K562 (cell line): ENCODE results near the gene DNAJB11. TPM values are rescaled to one million over a fixed set of nuclear protein-coding genes. Genes with fewer than 3 reads are reported as not detected.

ENCODE experiments used
- ATAC-seq: fragments of 200-7000 bp; cut with Tn5 transposase; 3 replicates; pipeline ENCODE4 v1.9.1; 2020; ENCODE audit warnings: moderate library complexity
- BruUV-seq: library from RNA; stranded (reverse); fragments of 400-500 nt; replicated peaks from 2 replicates; lab custom pipeline; 2021; lab: Mats Ljungman, UMichigan
- CTCF ChIA-PET: fragments of 300-600 bp; formaldehyde crosslinking; extraction: SDS; loops from one replicate; lab custom pipeline; 2021; ENCODE audit warnings: low intra/inter-chr PET ratio; lab: Yijun Ruan, JAX
- POLR2A ChIA-PET: fragments of 300-600, 350-650 bp; sonication (Branson Sonifier 250); formaldehyde crosslinking; extraction: SDS; loops from one replicate; lab custom pipeline; 2021; ENCODE audit warnings: antibody characterized with exemption, inconsistent platforms; lab: Yijun Ruan, JAX
- DNase-seq, 4 experiments: peaks; one replicate each; pipeline versions ENCODE4 v3.0.0 to v3.0.0-alpha.2; 2011 to 2018; ENCODE audit warnings: low spot score in 3 of 4, mixed read lengths in 3 of 4; ENCODE audit errors: extremely low read depth in 1 of 4
- FAIRE-seq: peaks from 2 replicates; lab custom pipeline; 2011; peaks lifted over from hg19 to GRCh38; lab: Jason Lieb, UNC
- H2AFZ ChIP-seq: 2 replicates; pipeline ENCODE4 v1.6.0; 2011; ENCODE audit warnings: low read depth, low read length, control low read depth, inconsistent platforms
- H3K27ac ChIP-seq: fragments of 200-600 bp; 3 replicates; pipeline ENCODE4 v1.8.0; 2011; ENCODE audit warnings: low read depth, mild to moderate bottlenecking, control low read depth, inconsistent platforms, low read length, moderate library complexity, mixed read lengths; ENCODE audit errors: extremely low read depth
- H3K27me3 ChIP-seq, 2 experiments: fragments of 300-600 bp in 1 of 2; 2 replicates in 1 of 2; 3 replicates in 1 of 2; pipeline versions ENCODE4 v1.6.0 to v1.8.0; 2011; ENCODE audit warnings: inconsistent platforms in 2 of 2, low read length in 2 of 2, mild to moderate bottlenecking in 1 of 2, mixed read lengths in 1 of 2, moderate library complexity in 1 of 2; ENCODE audit not compliant: control insufficient read depth in 2 of 2, insufficient read depth in 2 of 2
- H3K36me3 ChIP-seq: fragments of 300-600 bp; 3 replicates; pipeline ENCODE4 v1.8.0; 2011; ENCODE audit warnings: mild to moderate bottlenecking, low read length, inconsistent platforms; ENCODE audit not compliant: control insufficient read depth, insufficient read depth
- H3K4me1 ChIP-seq, 2 experiments: fragments of 200-600 bp in 1 of 2; replicated peaks in 1 of 2; 2 replicates in 1 of 2; 3 replicates in 1 of 2; pipeline versions ENCODE4 v1.5.1 to v1.8.0; 2011; ENCODE audit warnings: inconsistent platforms in 2 of 2, low read length in 2 of 2, mild to moderate bottlenecking in 1 of 2, mixed read lengths in 1 of 2, moderate library complexity in 1 of 2; ENCODE audit not compliant: control insufficient read depth in 2 of 2, insufficient read depth in 2 of 2
- H3K4me2 ChIP-seq: 2 replicates; pipeline ENCODE4 v1.6.1; 2011; ENCODE audit warnings: low read length, control low read depth, inconsistent platforms, mixed read lengths; ENCODE audit not compliant: insufficient read depth
- H3K4me3 ChIP-seq: fragments of 200-600 bp; sonication (generic), shearing (Covaris generic); 2 replicates; pipeline ENCODE4 v1.5.1; 2016; ENCODE audit warnings: control low read depth, inconsistent platforms
- H3K79me2 ChIP-seq: fragments of 200-600 bp; 3 replicates; pipeline ENCODE4 v1.8.0; 2011; ENCODE audit warnings: low read length, inconsistent platforms; ENCODE audit not compliant: control insufficient read depth, insufficient read depth
- H3K9ac ChIP-seq, 2 experiments: 2 replicates each; pipeline versions ENCODE4 v1.6.0 to v1.6.1; 2011; ENCODE audit warnings: low read depth in 2 of 2, low read length in 2 of 2, control low read depth in 1 of 2, inconsistent platforms in 1 of 2, mild to moderate bottlenecking in 1 of 2, mixed read lengths in 1 of 2; ENCODE audit not compliant: insufficient read depth in 1 of 2
- H3K9me1 ChIP-seq: one replicate; pipeline ENCODE4 v1.6.0; 2011; ENCODE audit warnings: inconsistent platforms, mild to moderate bottlenecking, low read length, moderate library complexity; ENCODE audit not compliant: control insufficient read depth, insufficient read depth
- H3K9me3 ChIP-seq: replicated peaks from 2 replicates; pipeline ENCODE4 v1.5.1; 2011; ENCODE audit warnings: low read depth, low read length, inconsistent platforms; ENCODE audit not compliant: control insufficient read depth, insufficient read depth
- H4K20me1 ChIP-seq: replicated peaks from 2 replicates; pipeline ENCODE4 v1.6.1; 2011; ENCODE audit warnings: low read length, inconsistent platforms, mixed read lengths; ENCODE audit not compliant: control insufficient read depth, insufficient read depth
- ARHGAP35 ChIP-seq: fragments of 450-650 bp; IDR thresholded peaks from 2 replicates; pipeline ENCODE4 v1.6.1; 2018; ENCODE audit not compliant: partially characterized antibody
- BCOR ChIP-seq: fragments of 450-650 bp; IDR thresholded peaks from 2 replicates; pipeline ENCODE4 v1.6.1; 2016
- BMI1 ChIP-seq: fragments of 150-350 bp; IDR thresholded peaks from 2 replicates; pipeline ENCODE4 v1.6.1; 2014; ENCODE audit warnings: low read length
- IRF2 ChIP-seq: sonication (generic); formaldehyde crosslinking; IDR thresholded peaks from 2 replicates; pipeline ENCODE4 v1.8.1; 2022; ENCODE audit warnings: mild to moderate bottlenecking, missing genetic modification reagents
- MTA1 ChIP-seq: fragments of 450-650 bp; IDR thresholded peaks from 2 replicates; pipeline ENCODE4 v1.6.1; 2017; ENCODE audit warnings: borderline replicate concordance
- NR4A1 ChIP-seq, 2 experiments: fragments of 250-450 bp in 1 of 2; fragments of 450-650 bp in 1 of 2; sonication (Bioruptor Pico) in 1 of 2; IDR thresholded peaks; 2 replicates each; pipeline versions ENCODE4 v1.4.0 to v1.6.1; 2016 to 2020; ENCODE audit warnings: mild to moderate bottlenecking in 2 of 2, missing compliant biosample characterization in 1 of 2, missing genetic modification characterization in 1 of 2, moderate library complexity in 1 of 2
- SAP30 ChIP-seq: fragments of 200-600 bp; sonication (generic); IDR thresholded peaks from 2 replicates; pipeline ENCODE4 v1.6.1; 2012; ENCODE audit warnings: borderline replicate concordance, low read depth, mild to moderate bottlenecking, moderate library complexity, low read length, control low read depth, inconsistent platforms; ENCODE audit not compliant: insufficient read depth, poor library complexity, severe bottlenecking
- SMAD4 ChIP-seq: fragments of 250-450 bp; sonication (Bioruptor Pico); conservative IDR thresholded peaks from 2 replicates; pipeline ENCODE4 v1.8.0; 2021; ENCODE audit warnings: inconsistent platforms, mild to moderate bottlenecking, moderate library complexity
- SREBF1 ChIP-seq: fragments of 150-350 bp; IDR thresholded peaks from 2 replicates; pipeline ENCODE4 v1.6.1; 2014; ENCODE audit warnings: antibody characterized with exemption, low read depth, low read length, borderline replicate concordance
- ZNF584 ChIP-seq: fragments of 200-800 bp; sonication (Bioruptor generic); IDR thresholded peaks from 2 replicates; pipeline ENCODE4 v1.6.1; 2016; ENCODE audit warnings: low read depth, mild to moderate bottlenecking, missing genetic modification characterization, missing compliant biosample characterization
- WGBS: fragments of 100-300 bp; shearing (Covaris generic); methylation state at CpG from one replicate; pipeline ENCODE4 v1.1.6; 2016; ENCODE audit warnings: low coverage, mixed read lengths; ENCODE audit not compliant: insufficient coverage; ENCODE audit errors: missing lambda C conversion rate; 5-methylcytosine and 5-hydroxymethylcytosine counted together
- in situ Hi-C: fragments of 300-500 bp; cut with MboI; formaldehyde crosslinking; loops from 4 replicates; pipeline ENCODE4 v1.15.0; 2018; ENCODE audit warnings: inconsistent platforms, mixed read lengths
- intact Hi-C: fragments of 100-400 bp; cut with micrococcal nuclease; formaldehyde crosslinking; loops from 2 replicates; pipeline ENCODE4 v1.14.2; 2022
- polyA plus RNA-seq, 8 experiments: library from polyadenylated mRNA; depleted of rRNA in 4 of 8; stranded (reverse) in 5 of 8; unstranded in 3 of 8; fragments of >200 nt; fragmentation: Nextera tagmentation in 2 of 8; fragmentation: Illumina TruSeq in 1 of 8; extraction: Ambion mirVana in 2 of 8; extraction: Trizol in 1 of 8; gene quantifications; 2 replicates each; pipeline versions ENCODE4 v1.2.1 to v1.2.3, GENCODE V29; 2011 to 2014; ENCODE audit warnings: inconsistent platforms in 1 of 8, missing spikeins in 1 of 8
- total RNA-seq, 7 experiments: library from RNA; depleted of rRNA in 6 of 7; stranded (reverse); fragments of >200 nt in 6 of 7; fragmentation: Illumina TruSeq in 2 of 7; extraction: Trizol in 2 of 7; gene quantifications; 2 replicates each; pipeline versions ENCODE4 v1.2.1 to v1.2.3, GENCODE V29; 2011 to 2021; ENCODE audit warnings: low replicate concordance in 1 of 7
- TF ChIP-seq, protein P1 (sequence below): IDR thresholded peaks from 2 replicates; pipeline ENCODE4 v1.6.1; 2016; ENCODE audit warnings: missing genetic modification characterization, missing compliant biosample characterization
- TF ChIP-seq, protein P2 (sequence below): fragments of 250-450 bp; sonication (Bioruptor Pico); IDR thresholded peaks from 2 replicates; pipeline ENCODE4 v1.8.0; 2022; ENCODE audit warnings: inconsistent platforms, mild to moderate bottlenecking, moderate library complexity, borderline replicate concordance

The DNAJB11 gene
- total and polyA plus RNA-seq, 9 of the 15 experiments (the other 6 are each of a cell fraction or from before 2014, with no cell fraction given): 14.8 to 74.7 (median 63.8) TPM

DNA sequence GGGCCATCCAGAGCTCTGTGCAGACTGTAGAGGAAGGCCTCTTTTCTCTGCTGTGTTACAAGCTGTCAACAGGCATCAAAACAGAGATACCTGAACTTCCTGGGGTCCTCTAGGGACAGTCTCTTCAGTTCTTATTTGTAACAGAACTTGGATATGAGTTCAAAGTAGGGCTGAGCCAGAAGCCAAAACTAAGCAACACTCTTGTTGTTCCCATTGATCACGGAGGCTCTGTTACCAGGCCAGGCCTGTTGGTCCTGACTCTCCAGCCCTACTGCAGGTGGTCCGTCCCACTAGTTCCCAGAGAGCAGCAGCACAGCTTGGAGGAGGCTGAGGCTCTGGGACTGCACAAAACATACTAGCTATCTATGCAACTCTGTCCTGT, 29.3 kb downstream of the DNAJB11 start:
- Histone ChIP-seq H3K9me3 (no peaks in the 10 kb centered on the region), H3K4me3 (no peak overlapping the region), H3K9me1 (no peaks in the 10 kb centered on the region), H3K4me1 (peaks cover 6 to 14% of the 10 kb centered on the region in 2 experiments), H3K79me2 (no peaks in the 10 kb centered on the region), H3K27me3 (no peaks in the 10 kb centered on the region), H2AFZ (no peak overlapping the region), H3K36me3 (no peaks in the 10 kb centered on the region), H4K20me1 (no peaks in the 10 kb centered on the region), H3K9ac (no peak overlapping the region), H3K4me2 (no peak overlapping the region), H3K27ac (no peak overlapping the region)
- ChIA-PET POLR2A (interaction anchor here (0.8 to 1.0 kb wide), 3 partner anchors 10 to 185 kb away, joined by 3 read pairs; no protein-coding TSS in a partner anchor), CTCF (no interaction called here)
- BruUV-seq: no TSS peak
- peak; percentile 15 for ATAC-seq
- DNase-seq: no peak
- intact Hi-C loops: no loop called here
- no peak for TF ChIP-seq SREBF1
- no peak for TF ChIP-seq NR4A1 (CRISPR knock-in tag; IDR thresholded peaks at IDR 0.05)
- 0 out of 2 replicates have a peak, but pooled peaks have one; percentile 2 for TF ChIP-seq NR4A1 (tag; IDR thresholded peaks at IDR 0.05)
- 0 out of 2 replicates have a peak, but pooled peaks have one; percentile 3 for TF ChIP-seq ZNF584 (CRISPR knock-in tag)
- TF ChIP-seq SMAD4 (CRISPR knock-in tag): 0 out of 2 replicates have a peak, but pooled peaks have one; percentile 2
- 68% methylated on average over 2 of the region's 2 CpGs for WGBS
- in situ Hi-C loops: no loop called here
- FAIRE-seq: no peak

DNA sequence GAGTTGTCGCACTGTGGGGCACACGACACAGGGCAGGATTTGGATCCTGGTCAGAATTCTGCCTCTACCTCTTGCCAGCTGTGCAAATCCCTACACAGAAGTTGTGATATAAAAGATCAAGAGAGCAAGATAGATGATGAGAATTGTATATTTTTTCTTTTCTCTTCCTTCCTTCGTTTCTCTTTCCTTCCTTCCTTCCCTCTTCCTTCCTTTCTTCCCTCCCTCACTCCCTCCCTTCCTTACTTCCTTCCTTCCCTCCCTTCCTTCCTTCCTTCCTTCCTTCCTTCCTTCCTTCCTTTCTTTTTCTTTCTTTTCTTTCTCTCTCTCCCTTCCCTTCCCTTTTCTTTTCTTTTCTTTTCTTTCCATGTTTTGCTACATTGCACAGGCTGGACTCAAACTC, 30.4 kb downstream of the DNAJB11 start:
- H3K4me2 ChIP-seq: no peak overlapping the region
- ChIA-PET POLR2A (interaction anchor here (0.8 to 1.1 kb wide), 2 partner anchors 14 to 183 kb away, joined by 3 to 4 read pairs; partner anchors contain the start of gene EIF4A2), CTCF (no interaction called here)
- H3K9me3 ChIP-seq: no peaks in the 10 kb centered on the region
- FAIRE-seq (no peak), DNase-seq (no peak), ATAC-seq (no peak)
- no peaks in the 10 kb centered on the region for H4K20me1 ChIP-seq
- H3K36me3 ChIP-seq: no peaks in the 10 kb centered on the region
- no peaks in the 10 kb centered on the region for H3K9me1 ChIP-seq
- no peaks in the 10 kb centered on the region; a peak in 2 of 5 replicates for H3K27me3 ChIP-seq
- H3K9ac ChIP-seq: no peak overlapping the region
- WGBS: 61% methylated on average over 3 of the region's 3 CpGs
- no peak overlapping the region for H2AFZ ChIP-seq
- in situ Hi-C loops (no loop called here), intact Hi-C loops (no loop called here)
- H3K4me3 ChIP-seq: no peak overlapping the region
- peaks cover 6 to 19% of the 10 kb centered on the region in 2 experiments for H3K4me1 ChIP-seq
- H3K79me2 ChIP-seq: no peaks in the 10 kb centered on the region
- BruUV-seq: no TSS peak
- H3K27ac ChIP-seq: no peak overlapping the region
- no peak for TF ChIP-seq IRF2 (CRISPR knock-in tag)
- TF ChIP-seq SAP30: no peak
- TF ChIP-seq, protein P1, sequence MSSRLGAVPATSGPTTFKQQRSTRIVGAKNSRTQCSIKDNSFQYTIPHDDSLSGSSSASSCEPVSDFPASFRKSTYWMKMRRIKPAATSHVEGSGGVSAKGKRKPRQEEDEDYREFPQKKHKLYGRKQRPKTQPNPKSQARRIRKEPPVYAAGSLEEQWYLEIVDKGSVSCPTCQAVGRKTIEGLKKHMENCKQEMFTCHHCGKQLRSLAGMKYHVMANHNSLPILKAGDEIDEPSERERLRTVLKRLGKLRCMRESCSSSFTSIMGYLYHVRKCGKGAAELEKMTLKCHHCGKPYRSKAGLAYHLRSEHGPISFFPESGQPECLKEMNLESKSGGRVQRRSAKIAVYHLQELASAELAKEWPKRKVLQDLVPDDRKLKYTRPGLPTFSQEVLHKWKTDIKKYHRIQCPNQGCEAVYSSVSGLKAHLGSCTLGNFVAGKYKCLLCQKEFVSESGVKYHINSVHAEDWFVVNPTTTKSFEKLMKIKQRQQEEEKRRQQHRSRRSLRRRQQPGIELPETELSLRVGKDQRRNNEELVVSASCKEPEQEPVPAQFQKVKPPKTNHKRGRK: peak; percentile 65; the same call in 1 of the 2 replicates
- no peak for TF ChIP-seq BMI1
- TF ChIP-seq, protein P2, sequence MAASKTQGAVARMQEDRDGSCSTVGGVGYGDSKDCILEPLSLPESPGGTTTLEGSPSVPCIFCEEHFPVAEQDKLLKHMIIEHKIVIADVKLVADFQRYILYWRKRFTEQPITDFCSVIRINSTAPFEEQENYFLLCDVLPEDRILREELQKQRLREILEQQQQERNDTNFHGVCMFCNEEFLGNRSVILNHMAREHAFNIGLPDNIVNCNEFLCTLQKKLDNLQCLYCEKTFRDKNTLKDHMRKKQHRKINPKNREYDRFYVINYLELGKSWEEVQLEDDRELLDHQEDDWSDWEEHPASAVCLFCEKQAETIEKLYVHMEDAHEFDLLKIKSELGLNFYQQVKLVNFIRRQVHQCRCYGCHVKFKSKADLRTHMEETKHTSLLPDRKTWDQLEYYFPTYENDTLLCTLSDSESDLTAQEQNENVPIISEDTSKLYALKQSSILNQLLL (CRISPR knock-in tag): no peak
- TF ChIP-seq BCOR: no peak
- TF ChIP-seq MTA1: peak; percentile 44; the same call in 1 of the 2 replicates
- no peak for TF ChIP-seq ARHGAP35
